ENCODE measurements around the gene ATP2A1.

Gene ATP2A1

GRCh38 chr16:28878083-28878926 is at the start of gene ATP2A1:
Gene ATP2A1 (plus strand): TSS chr16:28878488. CDS start chr16:28878672, 184 bp downstream.
- H3K27ac Mint-ChIP-seq: peak within 1 kb of the TSS; percentile 93
- DNase-seq (no peak), ATAC-seq (replicated peaks) (no peak)
- H3K36me3 Mint-ChIP-seq: peaks cover 16 to 21% of the 10 kb centered on the region in 2 donors
- H3K9me3 Mint-ChIP-seq: no peaks in the 10 kb centered on the region
- H3K4me3 Mint-ChIP-seq: peak within 1 kb of the TSS; percentile 92 to 93
- H3K27me3 Mint-ChIP-seq: peaks cover 9 to 11% of the 10 kb centered on the region in 2 donors
- H3K4me1 Mint-ChIP-seq: peaks cover 30 to 51% of the 10 kb centered on the region in 2 donors

DNA sequence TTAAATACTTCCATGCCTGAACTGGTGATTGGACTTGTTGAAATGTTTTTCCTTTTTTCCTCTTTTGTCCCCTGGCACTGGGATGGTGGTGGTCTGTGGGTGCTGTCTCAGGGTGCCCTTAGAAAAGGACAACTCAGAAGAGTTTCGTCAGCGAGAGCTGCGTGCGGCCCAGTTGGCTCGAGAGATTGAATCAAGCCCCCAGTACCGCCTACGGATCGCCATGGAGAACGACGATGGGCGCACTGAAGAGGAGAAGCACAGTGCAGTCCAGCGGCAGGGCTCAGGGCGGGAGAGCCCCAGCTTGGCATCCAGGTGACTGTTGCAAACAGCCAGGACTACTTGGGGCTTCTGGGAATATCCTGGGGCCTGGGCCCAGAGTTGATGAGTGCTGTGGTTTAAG is 48.5 kb upstream of the ATP2A1 start:
- Mint-ChIP-seq H3K4me1 (peaks cover 23 to 31% of the 10 kb centered on the region in 2 donors), H3K4me3 (no peak overlapping the region), H3K27ac (no peak overlapping the region), H3K9me3 (no peaks in the 10 kb centered on the region), H3K36me3 (peaks cover 62 to 75% of the 10 kb centered on the region in 2 donors), H3K27me3 (no peaks in the 10 kb centered on the region)
- no peak for DNase-seq
- no peak for ATAC-seq (replicated peaks)

GRCh38 chr16:28830531-28830930 is 47.8 kb upstream of the ATP2A1 start:
- DNase-seq: no peak

GRCh38 chr16:28834349-28834748 is 43.9 kb upstream of the ATP2A1 start:
- H3K27me3 Mint-ChIP-seq: no peaks in the 10 kb centered on the region
- H3K36me3 Mint-ChIP-seq: peaks cover 68 to 84% of the 10 kb centered on the region in 2 donors
- H3K4me1 Mint-ChIP-seq: peaks cover 10 to 19% of the 10 kb centered on the region in 2 donors
- peak overlapping the region; percentile 85 for H3K27ac Mint-ChIP-seq
- H3K9me3 Mint-ChIP-seq: no peaks in the 10 kb centered on the region
- no peak for DNase-seq
- no peak overlapping the region for H3K4me3 Mint-ChIP-seq
- no peak for ATAC-seq (replicated peaks)

More at GRCh38 chr16:28830531-28830930, 47.8 kb upstream of the ATP2A1 start:
- Mint-ChIP-seq H3K4me3 (no peak overlapping the region), H3K4me1 (peaks cover 24 to 30% of the 10 kb centered on the region in 2 donors), H3K9me3 (no peaks in the 10 kb centered on the region), H3K36me3 (peaks cover 65 to 79% of the 10 kb centered on the region in 2 donors), H3K27me3 (no peaks in the 10 kb centered on the region), H3K27ac (no peak overlapping the region)
- no peak for ATAC-seq (replicated peaks)

- H3K36me3 Mint-ChIP-seq: peaks cover 63 to 76% of the 10 kb centered on the region in 2 donors
- DNase-seq (no peak), ATAC-seq (replicated peaks) (no peak)
- no peaks in the 10 kb centered on the region for H3K9me3 Mint-ChIP-seq
- peak overlapping the region; percentile 85 for H3K27ac Mint-ChIP-seq
- H3K27me3 Mint-ChIP-seq: no peaks in the 10 kb centered on the region
- H3K4me3 Mint-ChIP-seq: peak overlapping the region in 1 of 2 donors; percentile 35
- peaks cover 10 to 18% of the 10 kb centered on the region in 2 donors for H3K4me1 Mint-ChIP-seq
These were observed 43.1 kb upstream of the ATP2A1 start for GRCh38 chr16:28834873-28835863.

- ATAC-seq (replicated peaks): no peak
- H3K27me3 Mint-ChIP-seq: no peaks in the 10 kb centered on the region
- no peak for DNase-seq
- H3K4me3 Mint-ChIP-seq: no peak overlapping the region
- H3K27ac Mint-ChIP-seq: peak overlapping the region; percentile 67
- peaks cover 10 to 16% of the 10 kb centered on the region in 2 donors for H3K4me1 Mint-ChIP-seq
- peaks cover 55 to 67% of the 10 kb centered on the region in 2 donors for H3K36me3 Mint-ChIP-seq
- H3K9me3 Mint-ChIP-seq: no peaks in the 10 kb centered on the region
These were observed 42.2 kb upstream of the ATP2A1 start for GRCh38 chr16:28835864-28836760.

DNA sequence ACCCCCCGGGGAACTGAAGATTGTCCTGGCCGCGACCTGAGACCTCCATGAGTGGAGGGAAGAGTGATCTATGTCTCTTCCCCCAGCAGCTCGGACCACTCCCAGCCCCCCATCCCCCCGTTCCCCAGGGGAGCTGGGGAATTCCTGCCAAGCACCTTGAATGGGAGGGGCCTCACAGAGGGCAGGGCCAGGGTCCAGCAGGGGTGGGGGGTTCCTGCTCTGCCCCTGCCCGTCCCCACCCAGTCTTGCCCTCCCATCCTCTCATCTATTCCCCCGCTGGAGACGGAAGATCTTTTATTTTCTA is 41.6 kb upstream of the ATP2A1 start:
- no peak for DNase-seq
- Mint-ChIP-seq H3K9me3 (no peaks in the 10 kb centered on the region), H3K4me3 (no peak overlapping the region), H3K27ac (peak overlapping the region; percentile 67), H3K36me3 (peaks cover 54 to 70% of the 10 kb centered on the region in 2 donors), H3K4me1 (peaks cover 10 to 16% of the 10 kb centered on the region in 2 donors), H3K27me3 (no peaks in the 10 kb centered on the region)
- ATAC-seq (replicated peaks): no peak

DNA sequence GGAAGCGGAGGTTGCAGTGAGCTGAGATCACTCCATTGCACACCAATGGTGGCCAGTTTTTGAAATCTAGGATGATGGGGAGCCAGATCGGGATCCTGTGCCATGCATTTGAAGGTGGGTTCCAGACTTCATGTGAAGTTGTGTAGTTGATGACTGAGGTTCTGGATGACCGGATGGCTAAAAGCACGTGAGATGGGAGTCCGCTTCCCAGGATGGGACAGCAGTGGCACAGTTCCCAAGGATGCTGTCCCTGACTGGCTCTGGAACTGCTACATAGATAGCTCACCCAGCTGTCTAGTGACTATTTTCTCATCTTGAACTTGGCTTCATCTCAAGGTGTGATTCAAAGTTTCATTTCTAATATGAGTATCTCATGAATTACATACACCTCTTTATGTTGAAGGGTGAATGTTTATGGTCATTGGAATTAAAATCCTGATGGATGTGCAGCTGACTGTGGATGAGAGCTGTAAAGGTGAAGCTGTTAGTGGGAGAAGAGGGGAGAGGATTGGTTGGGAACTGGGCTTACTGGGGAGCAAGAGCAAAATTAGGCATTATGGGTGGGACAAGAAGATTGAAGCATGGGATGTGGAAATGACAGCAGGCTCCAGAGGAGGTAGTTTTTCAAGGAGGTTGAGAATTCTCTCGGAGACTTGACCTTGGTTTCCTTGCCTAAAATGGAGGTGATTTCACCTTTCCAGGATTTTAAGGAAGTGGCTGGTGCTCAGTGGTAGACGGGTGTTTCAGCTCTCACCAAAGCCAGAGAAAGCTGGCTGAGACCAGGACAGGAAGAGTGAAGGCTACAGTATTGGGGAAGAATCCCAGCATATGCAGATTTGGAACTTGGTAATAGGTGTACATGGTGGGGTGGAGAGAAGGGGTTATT is 40.4 kb upstream of the ATP2A1 start:
- no peak overlapping the region for H3K4me3 Mint-ChIP-seq
- ATAC-seq (replicated peaks): no peak

DNA sequence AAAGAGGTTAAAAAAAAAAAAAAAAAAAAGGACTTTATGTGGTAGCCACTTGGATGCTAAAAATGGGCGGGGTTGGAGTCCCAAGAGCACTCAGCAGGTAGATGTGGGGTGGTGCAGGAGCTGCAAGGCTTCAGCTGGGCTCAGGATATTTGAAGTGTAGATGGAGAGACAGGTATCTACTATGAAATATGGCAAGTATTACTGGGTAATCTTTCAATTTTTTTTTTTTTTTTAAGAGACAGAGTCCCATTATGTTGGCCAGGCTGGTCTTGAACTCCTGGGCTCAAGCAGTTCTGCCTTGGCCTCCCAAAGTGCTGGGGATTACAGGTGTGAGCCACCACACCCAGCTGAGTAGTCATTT is 39.8 kb upstream of the ATP2A1 start:
- ATAC-seq (replicated peaks): no peak
- Mint-ChIP-seq H3K4me3 (no peak overlapping the region), H3K36me3 (peaks cover 45 to 66% of the 10 kb centered on the region in 2 donors), H3K9me3 (no peaks in the 10 kb centered on the region), H3K27ac (peak overlapping the region; percentile 37), H3K27me3 (no peaks in the 10 kb centered on the region), H3K4me1 (peaks cover 17 to 19% of the 10 kb centered on the region in 2 donors)
- no peak for DNase-seq

More for the DNA sequence above, 40.4 kb upstream of the ATP2A1 start:
- peak overlapping the region; percentile 26 for H3K27ac Mint-ChIP-seq
- H3K27me3 Mint-ChIP-seq: no peaks in the 10 kb centered on the region
- DNase-seq: no peak
- peaks cover 14 to 15% of the 10 kb centered on the region in 2 donors for H3K4me1 Mint-ChIP-seq
- H3K36me3 Mint-ChIP-seq: peaks cover 48 to 67% of the 10 kb centered on the region in 2 donors
- no peaks in the 10 kb centered on the region for H3K9me3 Mint-ChIP-seq

- Mint-ChIP-seq H3K4me3 (no peak overlapping the region), H3K27ac (peak overlapping the region; percentile 81), H3K27me3 (no peaks in the 10 kb centered on the region), H3K36me3 (peaks cover 45 to 66% of the 10 kb centered on the region in 2 donors), H3K4me1 (peaks cover 17 to 25% of the 10 kb centered on the region in 2 donors), H3K9me3 (no peaks in the 10 kb centered on the region)
- DNase-seq: no peak
- ATAC-seq (replicated peaks): no peak
These were observed 39.2 kb upstream of the ATP2A1 start for GRCh38 chr16:28839004-28839639.

- ATAC-seq (replicated peaks) (peak in 1 of 2 donors; percentile 8), DNase-seq (no peak)
- H3K4me1 Mint-ChIP-seq: peaks cover 18 to 28% of the 10 kb centered on the region in 2 donors
- H3K9me3 Mint-ChIP-seq: no peaks in the 10 kb centered on the region
- no peaks in the 10 kb centered on the region for H3K27me3 Mint-ChIP-seq
- H3K27ac Mint-ChIP-seq: peak overlapping the region; percentile 81
- peaks cover 49 to 67% of the 10 kb centered on the region in 2 donors for H3K36me3 Mint-ChIP-seq
- no peak overlapping the region for H3K4me3 Mint-ChIP-seq
These were observed 38.4 kb upstream of the ATP2A1 start for GRCh38 chr16:28839899-28840298.

DNA sequence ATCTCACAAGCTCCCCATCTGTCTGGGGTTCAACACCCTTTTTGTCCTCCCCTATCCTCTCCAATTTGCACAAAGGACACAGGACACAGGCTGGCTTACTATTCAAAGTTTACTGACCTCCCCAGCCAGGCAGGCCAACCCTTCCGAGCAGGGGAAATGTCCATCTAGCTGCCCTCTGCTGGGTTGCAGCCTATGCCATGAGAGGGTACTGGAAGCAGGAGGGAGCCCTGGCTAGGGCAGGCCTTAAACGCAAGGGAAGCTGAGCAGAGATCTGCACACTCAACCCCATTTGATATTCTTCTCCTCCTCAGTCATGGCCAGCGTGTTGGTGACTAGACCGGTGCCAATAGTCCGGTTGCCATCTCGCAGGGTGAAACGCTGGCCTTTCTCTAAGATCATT is 35.6 kb upstream of the ATP2A1 start:
- Mint-ChIP-seq H3K27ac (peak overlapping the region; percentile 44), H3K4me1 (peaks cover 20 to 46% of the 10 kb centered on the region in 2 donors), H3K27me3 (no peaks in the 10 kb centered on the region), H3K4me3 (no peak overlapping the region), H3K9me3 (no peaks in the 10 kb centered on the region), H3K36me3 (peaks cover 41 to 55% of the 10 kb centered on the region in 2 donors)
- DNase-seq (no peak), ATAC-seq (replicated peaks) (no peak)
